Measurements from ENCODE around the gene OGFRL1.

DNA sequence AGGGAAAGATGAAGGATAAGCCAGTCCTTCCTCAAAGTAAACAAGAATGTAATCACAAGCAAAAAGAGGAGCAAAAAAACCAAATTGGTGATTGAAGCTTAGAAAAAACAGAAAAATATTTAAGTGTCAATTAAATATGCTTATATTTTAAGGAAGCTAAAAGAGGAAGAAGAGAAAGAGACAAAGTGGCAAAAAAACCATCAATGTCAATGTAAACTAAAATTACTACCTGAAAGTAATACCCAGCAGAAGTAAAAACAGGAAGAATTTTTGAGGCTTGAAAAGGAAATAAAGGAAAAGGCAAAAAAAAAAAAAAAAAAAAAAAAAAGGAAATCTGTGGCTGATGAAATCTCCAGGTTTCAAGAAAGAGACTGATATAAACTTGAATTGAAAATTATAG is 36.2 kb upstream of the OGFRL1 start:
- no peak for TF ChIP-seq CTCF (IDR thresholded peaks at IDR 0.05)
- TF ChIP-seq EZH2 (IDR thresholded peaks at IDR 0.05): no peak

All from neural progenitor cell (in vitro differentiated cells).